Mesenteric fat pad (tissue), 1 donor: ENCODE data around the gene SFMBT1. TPM values are rescaled to one million over a fixed set of nuclear protein-coding genes. Genes with fewer than 3 reads are reported as not detected.

ENCODE experiments used
- DNase-seq: peaks from one replicate; pipeline ENCODE4 v3.0.0-alpha.2; 2020; ENCODE audit warnings: low spot score
- total RNA-seq: library from RNA; stranded (reverse); fragmentation: NEBNext Ultra II Directional; extraction: Animal tissue kit (Norgen Biotek cat#: 25700); gene quantifications from one replicate; pipeline ENCODE4 v1.2.1, GENCODE V29; 2021
- donor health status: DM: yes; HTN: yes; CAD: no.

SFMBT1 gene
- total RNA-seq, 1 donor from 2014 or later = 8.9 TPM

- DNase-seq = no peak
Observed at GRCh38 chr3:52925405-52926313, 120.2 kb downstream of the SFMBT1 start.

- DNase-seq = no peak
Observed at GRCh38 chr3:52923963-52924362, 121.9 kb downstream of the SFMBT1 start.

GRCh38 chr3:52920841-52921240, 125.0 kb downstream of the SFMBT1 start:
- DNase-seq = no peak

- DNase-seq = no peak
Observed at GRCh38 chr3:52917044-52917443, 128.8 kb downstream of the SFMBT1 start.

GRCh38 chr3:52915294-52915693, 130.6 kb downstream of the SFMBT1 start:
- no peak for DNase-seq

- no peak for DNase-seq
Observed at GRCh38 chr3:52912885-52913731, 132.8 kb downstream of the SFMBT1 start.

- no peak for DNase-seq
Observed at GRCh38 chr3:52910823-52911222, 135.1 kb downstream of the SFMBT1 start.

GRCh38 chr3:52907497-52907896, 138.4 kb downstream of the SFMBT1 start:
- no peak for DNase-seq

- no peak for DNase-seq
Observed at GRCh38 chr3:52904552-52904951, 141.3 kb downstream of the SFMBT1 start.

GRCh38 chr3:52904000-52904399, 141.9 kb downstream of the SFMBT1 start:
- DNase-seq = no peak

- peak; percentile 96 for DNase-seq
Observed at GRCh38 chr3:52897130-52898122, 148.4 kb downstream of the SFMBT1 start, which contains the start of gene STIMATE. STIMATE (minus strand) TSS chr3:52897548; CDS start chr3:52897450, 98 bp downstream.

GRCh38 chr3:52896613-52897012, 149.3 kb downstream of the SFMBT1 start:
- no peak for DNase-seq

GRCh38 chr3:52896151-52896550, 149.7 kb downstream of the SFMBT1 start:
- DNase-seq = no peak

GRCh38 chr3:52895418-52895817, 150.5 kb downstream of the SFMBT1 start:
- no peak for DNase-seq

GRCh38 chr3:52894756-52895155, 151.1 kb downstream of the SFMBT1 start:
- DNase-seq = no peak

- DNase-seq = no peak
Observed at GRCh38 chr3:52893723-52894122, 152.2 kb downstream of the SFMBT1 start.

GRCh38 chr3:52892625-52893311, 153.1 kb downstream of the SFMBT1 start:
- no peak for DNase-seq

- no peak for DNase-seq
Observed at GRCh38 chr3:52892290-52892624, 153.6 kb downstream of the SFMBT1 start.

GRCh38 chr3:52891615-52892081, 154.2 kb downstream of the SFMBT1 start:
- no peak for DNase-seq

- DNase-seq = no peak
Observed at GRCh38 chr3:52891164-52891563, 154.7 kb downstream of the SFMBT1 start.
